Measurements from ENCODE around the gene RAB3GAP2.

- TF ChIP-seq, protein P1, sequence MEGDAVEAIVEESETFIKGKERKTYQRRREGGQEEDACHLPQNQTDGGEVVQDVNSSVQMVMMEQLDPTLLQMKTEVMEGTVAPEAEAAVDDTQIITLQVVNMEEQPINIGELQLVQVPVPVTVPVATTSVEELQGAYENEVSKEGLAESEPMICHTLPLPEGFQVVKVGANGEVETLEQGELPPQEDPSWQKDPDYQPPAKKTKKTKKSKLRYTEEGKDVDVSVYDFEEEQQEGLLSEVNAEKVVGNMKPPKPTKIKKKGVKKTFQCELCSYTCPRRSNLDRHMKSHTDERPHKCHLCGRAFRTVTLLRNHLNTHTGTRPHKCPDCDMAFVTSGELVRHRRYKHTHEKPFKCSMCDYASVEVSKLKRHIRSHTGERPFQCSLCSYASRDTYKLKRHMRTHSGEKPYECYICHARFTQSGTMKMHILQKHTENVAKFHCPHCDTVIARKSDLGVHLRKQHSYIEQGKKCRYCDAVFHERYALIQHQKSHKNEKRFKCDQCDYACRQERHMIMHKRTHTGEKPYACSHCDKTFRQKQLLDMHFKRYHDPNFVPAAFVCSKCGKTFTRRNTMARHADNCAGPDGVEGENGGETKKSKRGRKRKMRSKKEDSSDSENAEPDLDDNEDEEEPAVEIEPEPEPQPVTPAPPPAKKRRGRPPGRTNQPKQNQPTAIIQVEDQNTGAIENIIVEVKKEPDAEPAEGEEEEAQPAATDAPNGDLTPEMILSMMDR (IDR thresholded peaks at IDR 0.05), result no peak
- TF ChIP-seq POLR2A (IDR thresholded peaks at IDR 0.05), result no peak
Observed at GRCh38 chr1:220127076-220127475, 145.2 kb downstream of the RAB3GAP2 start.
